GM21737 (cell line): ENCODE results near the gene HSPB6.
A peak's percentile ranks its signal among the peaks of the same experiment; 100 is the strongest.

ENCODE experiments used
- ATAC-seq: cut with Tn5 transposase; IDR thresholded peaks from one replicate; pipeline ENCODE4 v1.9.1; 2021; ENCODE audit warnings: mild to moderate bottlenecking, moderate library complexity; ENCODE audit not compliant: unreplicated experiment

HSPB6 gene

DNA sequence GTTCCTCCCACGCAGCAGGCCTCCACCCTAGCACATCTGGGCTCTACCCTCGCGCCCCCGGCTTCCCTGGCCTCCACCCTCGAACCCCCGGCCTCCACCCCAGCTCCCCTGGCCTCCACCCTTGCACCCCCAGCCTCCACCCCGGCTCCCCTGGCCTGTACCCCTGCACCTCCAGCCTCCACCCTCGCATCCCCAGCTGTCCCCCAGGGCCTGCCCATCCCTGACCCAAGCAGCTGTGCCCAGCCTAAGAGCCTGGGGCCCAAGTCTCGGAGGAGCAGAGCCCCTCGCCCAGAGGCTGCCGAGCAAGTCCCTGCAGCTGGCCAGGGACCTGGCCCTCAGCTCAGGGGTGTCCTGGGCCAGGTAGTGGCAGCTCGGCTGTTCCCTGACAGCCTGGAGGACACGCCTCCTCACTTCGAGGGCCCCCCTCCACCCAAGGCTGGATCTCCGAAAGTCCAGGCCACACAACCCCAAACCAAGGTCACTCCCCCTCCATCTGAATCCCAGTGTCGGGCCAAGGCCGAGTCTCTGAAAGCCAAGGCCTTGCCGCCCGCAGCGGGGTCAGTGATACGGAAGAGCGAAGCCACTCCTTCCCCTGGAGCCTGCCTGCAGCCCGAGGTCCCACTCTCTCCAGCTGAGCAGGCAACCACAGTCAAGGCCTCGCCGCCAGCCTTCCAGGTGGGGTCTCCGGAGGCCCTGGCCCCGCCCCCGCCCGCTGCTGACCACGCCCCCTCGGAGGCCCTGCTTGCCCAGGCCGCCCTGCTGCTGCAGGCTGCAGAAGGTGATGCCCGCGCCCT, 10.7 kb upstream of the HSPB6 start:
- no peak for ATAC-seq

DNA sequence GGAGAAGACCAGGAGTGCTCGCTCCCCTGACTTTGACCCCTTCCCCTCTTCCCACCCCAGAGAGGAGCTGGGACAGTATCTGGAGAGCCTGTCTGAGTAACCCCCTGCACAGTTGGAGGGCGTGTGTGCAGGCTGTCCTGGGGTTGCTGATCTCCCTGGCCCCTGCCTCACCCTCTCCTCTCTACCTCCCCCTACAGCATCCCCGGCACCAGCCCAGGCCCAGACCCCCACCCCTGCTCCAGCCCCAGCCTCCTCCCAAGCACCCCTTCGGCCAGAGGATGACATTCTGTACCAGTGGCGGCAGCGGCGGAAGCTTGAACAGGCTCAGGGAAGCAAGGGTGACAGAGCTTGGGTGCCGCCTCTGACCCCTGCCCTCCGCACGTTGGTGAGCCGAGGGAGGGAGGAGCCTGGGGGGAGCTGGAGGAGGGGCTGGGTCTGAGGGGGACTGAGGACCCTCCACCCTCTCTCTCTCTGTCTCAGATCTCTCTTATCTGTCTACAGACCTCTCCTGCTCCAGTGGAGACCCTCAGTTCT, 9.8 kb upstream of the HSPB6 start:
- ATAC-seq, result no peak

DNA sequence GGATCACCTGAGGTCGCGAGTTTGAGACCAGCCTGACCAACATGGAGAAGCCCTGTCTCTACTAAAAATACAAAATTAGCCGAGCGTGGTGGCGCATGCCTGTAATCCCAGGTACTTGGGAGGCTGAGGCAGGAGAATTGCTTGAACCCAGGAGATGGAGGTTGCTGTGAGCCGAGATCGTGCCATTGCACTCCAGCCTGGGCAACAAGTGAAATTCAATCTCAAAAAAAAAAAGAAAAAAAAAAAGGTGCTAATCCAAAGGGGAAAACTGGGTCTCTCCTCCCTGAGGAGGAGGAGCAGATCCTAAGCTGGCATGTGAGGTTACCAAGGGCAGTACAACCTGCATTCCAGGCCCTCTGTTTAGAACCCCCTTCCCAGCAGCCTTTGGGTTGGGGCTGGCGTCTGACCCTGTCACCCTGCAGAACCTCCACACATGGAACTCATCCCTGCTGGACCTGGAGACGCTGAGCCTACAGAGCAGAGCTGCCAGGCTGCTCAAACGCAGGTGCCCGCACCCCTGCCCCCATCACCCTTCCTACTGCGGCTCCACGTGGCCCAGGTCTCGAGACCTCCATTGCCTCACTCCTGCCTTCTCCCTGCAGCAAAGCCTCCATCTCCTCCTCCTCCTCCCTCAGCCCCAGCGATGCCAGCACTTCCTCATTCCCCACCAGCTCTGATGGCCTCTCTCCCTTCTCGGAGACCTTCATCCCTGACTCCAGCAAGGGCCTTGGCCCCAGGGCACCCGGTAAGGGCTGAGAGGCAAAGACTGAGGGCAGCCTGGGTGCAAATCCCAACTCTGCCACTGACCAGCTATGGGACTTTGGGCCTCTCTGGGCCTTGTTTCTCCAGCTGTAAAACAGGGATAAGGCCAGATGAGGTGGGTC, 7.8 kb upstream of the HSPB6 start:
- ATAC-seq, result no peak

DNA sequence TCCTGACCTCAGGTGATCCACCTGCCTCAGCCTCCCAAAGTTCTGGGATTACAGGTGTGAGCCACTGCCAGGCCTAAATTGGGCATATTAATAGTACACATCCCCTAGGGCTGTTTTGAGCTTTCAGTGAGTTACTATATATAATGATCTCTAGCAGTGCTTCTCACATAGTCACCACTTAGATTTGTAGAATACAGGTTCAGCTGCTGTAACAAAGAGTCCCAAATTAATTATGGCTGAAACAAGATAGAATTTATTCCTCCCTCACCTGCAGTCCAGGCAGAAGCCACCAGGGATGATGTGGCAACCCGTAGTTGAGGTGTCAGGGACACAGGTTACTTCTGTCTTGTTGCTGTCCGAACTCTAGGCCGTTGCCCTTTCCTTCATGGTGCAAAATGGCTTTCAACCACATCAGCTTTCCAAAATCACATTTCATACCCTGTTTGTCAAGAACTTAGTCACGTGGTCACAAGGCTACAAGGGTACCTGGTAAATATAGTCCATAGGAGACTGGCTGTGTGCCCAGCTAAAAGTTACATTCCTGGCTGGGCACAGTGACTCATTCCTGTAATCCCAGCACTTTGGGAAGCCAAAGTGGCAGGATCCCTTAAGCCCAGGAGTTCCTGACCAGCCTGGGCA, 4.0 kb upstream of the HSPB6 start:
- ATAC-seq, result no peak

DNA sequence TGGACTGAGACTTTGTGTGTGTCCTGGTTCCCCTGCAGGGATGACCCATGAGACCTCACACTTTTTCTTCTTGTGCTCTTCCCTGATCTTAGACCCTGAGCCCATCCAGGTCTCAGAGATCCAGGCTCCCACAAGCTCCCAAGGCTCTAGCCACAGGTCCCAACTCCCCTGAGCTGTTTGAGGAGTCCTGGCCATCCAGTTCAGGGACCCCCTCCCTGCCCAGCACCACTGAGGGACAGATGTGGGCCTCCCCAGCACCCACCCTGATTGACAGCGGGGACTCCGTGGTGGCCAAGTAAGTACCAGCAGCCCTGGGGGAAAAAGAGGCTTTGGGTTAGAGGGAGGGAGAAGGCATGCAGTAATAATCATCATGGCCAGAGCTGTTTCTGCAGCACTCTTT, 2.9 kb upstream of the HSPB6 start:
- no peak for ATAC-seq

DNA sequence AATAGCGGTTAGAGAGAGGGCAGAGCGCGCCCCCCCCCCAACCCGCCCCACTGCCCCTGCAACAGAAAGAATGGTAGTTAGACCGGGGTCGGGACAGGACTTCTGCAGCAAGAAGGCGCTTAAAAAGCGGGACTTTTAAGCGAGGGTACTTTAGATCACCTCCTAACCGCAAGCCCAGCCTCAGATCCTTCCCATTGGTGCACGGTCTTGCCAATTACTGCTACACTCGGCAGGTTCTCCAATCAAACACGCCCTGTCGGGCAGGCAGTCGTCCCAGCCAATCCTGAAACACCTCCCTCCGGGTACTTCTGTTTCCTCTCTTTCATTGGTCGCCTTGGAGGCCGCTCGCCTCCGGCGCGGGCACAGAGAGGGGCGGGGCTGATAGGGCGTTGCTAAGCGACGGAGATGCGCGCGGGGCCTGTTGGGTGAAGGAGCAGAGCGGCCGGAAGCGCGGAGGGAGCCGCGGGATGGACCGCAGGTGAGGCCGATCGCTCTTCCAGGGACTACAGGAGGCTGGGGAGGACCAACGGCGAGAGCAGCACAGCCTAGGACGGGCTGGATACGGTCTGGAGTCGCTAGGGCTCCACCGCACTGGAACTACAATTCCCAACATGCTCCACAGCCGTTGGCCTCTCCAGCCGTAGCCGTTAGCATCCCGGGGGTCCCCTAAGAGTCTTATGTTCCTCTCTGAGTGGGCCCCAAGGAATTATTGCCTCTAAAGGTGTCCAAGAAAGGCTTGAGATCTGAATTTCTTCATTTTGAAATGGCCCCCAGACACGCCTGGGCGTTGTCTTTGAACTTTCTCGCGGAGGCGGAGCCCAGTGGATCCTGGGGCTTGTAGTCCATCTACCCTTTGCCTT, 1.1 kb upstream of the HSPB6 start, which contains the start of gene PROSER3:
Gene PROSER3 (plus strand): TSS at position 428 of the 860 bp plus-strand sequence. CDS start 40 bp downstream, at position 468.
- ATAC-seq, result peak; percentile 94

DNA sequence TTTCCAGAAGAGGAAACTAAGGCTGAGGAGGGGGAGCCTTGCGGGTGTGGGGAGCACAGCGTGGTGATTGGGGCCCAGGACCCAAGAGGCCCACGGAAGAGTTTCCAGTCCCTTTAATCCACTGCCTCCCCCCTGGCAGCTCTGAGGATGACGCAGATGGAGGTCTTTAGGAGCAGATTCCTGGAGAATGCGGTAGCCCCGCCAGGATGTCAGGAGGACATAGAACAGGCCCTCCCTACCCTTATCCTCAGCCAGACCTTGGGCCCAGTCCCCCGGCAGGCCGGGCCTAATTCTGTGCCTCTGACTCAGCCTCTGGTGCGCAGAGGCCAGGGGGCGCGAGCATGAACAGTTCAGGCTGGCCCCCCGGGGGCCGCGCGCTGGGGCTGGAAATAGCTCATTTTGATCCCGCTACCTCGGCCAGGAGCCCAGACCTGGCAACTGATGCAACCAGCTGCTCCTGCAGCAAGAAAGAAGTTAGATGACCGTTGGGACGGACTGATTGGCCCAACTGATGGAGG, 461 bp upstream of the HSPB6 start:
- ATAC-seq, result no peak

DNA sequence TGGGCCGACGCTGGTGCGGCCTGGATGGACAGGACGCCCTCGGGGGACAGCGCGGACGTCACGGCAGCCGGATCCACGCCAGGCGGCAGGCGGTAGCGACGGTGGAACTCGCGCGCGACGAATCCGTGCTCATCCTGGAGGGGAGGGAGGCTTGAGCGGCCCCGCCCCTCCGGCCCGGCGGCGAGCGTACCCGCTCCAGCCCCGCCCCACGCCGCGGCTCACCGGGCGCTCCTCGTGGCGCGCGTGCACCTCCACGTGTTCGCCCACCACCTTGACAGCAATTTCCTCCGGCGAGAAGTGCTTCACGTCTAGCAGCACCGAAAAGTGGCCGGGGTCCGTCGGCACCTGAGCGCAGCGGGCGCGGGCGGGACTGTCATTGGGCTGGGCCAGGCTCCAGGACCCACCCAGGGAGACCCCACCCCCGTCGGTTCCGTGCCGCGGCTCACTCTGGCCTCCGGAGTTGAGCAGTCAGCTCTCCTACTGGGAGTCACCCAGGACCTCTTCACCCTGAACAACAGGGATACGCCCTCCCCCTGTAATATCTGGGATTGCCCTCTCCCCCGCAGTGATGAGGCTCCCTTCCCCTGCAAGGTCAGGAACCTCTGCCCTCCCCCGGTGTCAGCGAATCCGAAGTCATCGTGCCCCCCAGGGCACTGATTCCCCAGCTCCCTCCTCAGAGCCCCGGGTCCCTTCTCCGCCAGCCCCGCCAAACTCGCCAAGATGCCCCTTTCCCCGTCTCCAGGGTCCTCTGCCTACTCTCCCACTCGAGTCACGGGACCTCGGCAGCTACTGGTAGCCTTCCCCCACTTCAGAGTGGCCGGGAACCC, 1.1 kb downstream of the HSPB6 start:
- ATAC-seq, result no peak

DNA sequence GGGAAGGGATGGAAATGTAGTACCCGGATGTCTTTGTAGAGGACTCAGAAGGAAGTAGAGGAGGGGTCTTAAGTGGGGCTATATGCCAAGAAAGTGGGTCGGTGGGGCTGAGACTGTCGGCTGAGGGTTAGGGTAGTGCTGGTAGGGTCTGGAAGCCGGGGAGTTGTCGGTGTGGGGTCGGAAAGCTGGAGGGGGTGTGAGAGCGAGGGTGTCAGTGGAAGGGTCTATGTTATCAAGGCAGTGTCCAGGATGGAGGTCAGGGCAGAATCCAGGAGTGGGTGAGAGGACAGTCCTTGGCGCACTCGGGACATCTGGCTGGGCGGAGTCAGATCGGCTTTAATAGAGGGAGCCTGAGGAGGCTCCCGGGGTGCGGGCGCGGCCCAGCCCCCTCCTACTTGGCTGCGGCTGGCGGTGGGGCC, 1.7 kb downstream of the HSPB6 start:
- no peak for ATAC-seq

DNA sequence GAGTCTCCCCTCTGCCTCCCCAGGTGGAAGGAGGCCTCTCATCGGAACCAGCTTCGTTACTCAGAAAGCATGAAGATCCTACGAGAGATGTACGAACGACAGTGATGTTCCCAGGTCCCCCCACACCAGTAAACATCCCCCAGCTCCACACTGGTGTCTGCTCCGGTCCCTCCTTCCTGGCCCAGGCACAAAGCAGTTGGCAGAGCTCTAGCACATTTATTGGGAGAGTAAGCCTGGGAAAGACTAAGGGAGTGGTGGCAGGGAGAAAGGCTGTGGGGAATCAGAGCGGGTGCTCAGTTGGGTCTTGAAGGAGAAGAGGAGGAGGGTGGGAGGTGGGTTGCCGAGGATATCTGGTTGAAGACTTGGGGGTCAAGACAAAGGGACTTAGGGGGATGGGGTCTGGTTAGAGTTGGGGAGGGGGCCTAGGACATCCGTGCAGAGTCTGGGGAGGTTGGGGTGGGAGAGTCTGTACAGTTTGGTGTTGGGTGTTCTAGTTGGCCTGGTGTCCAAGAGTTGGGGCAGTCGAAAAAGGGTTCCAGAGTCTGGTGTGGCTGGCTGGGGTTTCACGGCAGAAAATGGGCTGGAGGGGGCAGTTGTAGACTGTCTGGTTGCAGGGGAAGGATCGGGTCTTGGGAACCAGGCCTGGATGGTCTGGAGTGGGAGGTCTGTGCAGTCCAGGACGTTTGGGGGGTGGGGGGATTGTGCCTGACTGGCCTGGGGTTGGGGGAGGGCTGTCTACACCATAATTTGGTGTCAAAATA, 2.3 kb downstream of the HSPB6 start:
- ATAC-seq, result no peak

DNA sequence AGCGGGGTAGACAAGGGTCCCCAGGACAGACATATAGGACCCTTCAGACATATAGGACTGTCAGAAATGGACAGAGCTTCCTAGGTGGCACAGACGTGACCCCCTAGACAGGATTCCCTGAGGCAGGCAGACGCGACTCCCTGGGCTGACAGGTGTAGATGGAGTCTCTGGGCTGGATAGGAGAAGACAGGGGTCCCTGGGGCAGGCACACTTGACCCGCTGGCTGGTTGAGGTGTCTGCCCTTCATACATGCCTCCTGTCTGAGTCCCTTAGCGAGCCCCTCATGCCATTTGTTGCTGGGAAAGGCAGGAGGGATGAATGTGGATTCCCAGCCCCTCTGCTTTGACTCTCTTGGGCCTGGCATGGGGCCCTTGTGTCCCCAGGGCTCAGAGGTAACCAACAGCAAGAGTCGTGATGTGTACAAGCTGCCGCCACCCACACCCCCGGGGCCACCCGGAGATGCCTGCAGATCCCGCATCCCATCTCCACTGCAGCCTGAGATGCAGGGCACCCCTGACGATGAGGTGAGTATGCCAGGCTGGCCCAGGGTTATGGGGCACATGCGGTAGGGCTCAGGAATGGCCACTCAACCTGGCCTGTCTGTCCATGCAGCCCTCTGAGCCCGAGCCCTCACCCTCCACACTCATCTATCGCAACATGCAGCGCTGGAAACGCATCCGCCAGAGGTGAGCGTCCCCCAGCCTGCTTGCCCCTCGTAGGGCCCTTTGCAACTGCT, 3.0 kb downstream of the HSPB6 start:
- ATAC-seq, result no peak

DNA sequence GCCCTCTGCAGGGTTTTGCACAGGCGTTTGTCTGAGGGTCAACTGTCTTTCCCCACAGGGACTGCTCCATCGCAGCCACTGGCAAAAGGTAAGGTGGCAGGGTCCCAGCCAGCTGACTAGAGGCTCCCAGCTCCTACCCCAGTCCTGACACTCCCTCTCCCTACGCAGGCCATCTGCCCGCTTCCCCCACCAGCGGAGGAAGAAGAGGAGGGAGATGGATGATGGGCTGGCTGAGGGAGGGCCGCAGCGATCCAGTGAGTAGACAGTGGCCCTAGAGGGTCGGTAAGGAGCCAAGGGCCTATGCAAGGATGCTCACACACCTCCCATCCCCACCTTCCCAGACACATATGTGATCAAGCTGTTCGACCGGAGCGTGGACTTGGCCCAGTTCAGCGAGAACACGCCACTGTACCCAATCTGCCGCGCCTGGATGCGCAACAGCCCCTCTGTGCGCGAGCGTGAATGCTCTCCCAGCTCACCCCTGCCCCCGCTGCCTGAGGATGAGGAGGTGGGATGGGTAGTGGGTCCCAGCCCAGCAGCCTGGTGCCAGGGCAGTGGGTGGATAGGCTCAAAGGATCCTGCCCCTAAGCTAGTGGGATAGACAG, 4.0 kb downstream of the HSPB6 start:
- ATAC-seq, result no peak

DNA sequence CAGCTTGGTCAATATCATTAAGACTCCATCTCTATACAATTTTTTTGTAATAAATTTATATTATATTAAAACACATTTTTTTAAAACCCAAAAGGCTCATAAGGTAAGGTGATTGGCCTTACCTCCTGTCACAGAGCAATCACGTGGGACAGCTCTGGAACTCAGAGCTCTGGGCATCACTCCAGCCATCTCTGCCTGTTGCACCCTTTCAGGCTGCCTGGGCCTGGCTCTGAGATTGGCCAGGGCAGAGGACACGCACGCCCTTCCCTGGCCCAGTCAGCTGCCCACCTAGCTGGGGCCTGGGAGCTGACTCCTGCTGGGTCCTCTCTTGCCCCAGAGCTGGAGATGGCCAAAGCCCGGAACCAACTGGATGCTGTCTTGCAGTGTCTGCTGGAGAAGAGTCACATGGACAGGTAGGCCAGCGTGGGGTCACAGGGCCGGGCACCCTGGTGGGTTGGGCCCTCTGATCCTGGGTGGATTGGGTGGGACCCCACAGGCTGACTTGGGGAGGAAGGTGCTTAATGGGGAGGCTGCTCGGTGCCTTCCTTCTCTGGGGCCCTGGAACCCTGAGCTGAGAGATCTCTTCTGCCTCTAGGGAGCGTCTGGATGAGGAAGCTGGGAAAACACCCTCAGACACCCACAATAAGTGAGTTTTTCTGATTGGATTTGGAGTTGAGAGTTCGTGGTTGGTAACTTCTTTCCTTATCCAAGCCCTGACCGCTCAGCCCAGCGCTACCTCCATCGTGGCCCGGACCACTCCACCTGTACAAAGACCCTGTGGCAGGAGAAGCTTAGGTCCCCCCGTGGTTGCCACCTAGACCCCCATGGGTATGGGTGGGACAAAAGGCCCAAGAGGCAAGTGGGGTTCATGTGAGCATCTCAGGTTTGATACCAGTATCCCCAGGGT, 4.7 kb downstream of the HSPB6 start:
- ATAC-seq, result no peak

DNA sequence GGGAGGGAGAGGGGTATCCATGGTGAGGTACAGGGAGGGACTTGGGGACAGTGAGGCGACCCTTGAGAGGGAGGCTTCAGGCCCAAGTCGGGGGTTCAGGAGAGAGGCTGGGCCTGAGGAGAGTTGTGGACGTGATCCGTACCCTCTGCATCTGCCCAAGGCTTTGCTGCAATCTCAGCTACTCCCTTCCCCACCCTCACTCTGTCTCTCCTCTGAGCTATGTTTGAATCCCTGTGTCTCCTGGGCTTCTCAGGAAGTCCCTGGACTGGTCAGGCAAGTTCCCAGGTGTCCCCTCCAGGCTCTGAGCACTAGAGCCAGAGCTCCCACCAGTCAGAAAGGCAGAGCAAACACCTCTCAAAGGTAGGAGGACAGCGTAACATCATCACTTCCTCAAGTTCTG, 6.7 kb downstream of the HSPB6 start:
- no peak for ATAC-seq

DNA sequence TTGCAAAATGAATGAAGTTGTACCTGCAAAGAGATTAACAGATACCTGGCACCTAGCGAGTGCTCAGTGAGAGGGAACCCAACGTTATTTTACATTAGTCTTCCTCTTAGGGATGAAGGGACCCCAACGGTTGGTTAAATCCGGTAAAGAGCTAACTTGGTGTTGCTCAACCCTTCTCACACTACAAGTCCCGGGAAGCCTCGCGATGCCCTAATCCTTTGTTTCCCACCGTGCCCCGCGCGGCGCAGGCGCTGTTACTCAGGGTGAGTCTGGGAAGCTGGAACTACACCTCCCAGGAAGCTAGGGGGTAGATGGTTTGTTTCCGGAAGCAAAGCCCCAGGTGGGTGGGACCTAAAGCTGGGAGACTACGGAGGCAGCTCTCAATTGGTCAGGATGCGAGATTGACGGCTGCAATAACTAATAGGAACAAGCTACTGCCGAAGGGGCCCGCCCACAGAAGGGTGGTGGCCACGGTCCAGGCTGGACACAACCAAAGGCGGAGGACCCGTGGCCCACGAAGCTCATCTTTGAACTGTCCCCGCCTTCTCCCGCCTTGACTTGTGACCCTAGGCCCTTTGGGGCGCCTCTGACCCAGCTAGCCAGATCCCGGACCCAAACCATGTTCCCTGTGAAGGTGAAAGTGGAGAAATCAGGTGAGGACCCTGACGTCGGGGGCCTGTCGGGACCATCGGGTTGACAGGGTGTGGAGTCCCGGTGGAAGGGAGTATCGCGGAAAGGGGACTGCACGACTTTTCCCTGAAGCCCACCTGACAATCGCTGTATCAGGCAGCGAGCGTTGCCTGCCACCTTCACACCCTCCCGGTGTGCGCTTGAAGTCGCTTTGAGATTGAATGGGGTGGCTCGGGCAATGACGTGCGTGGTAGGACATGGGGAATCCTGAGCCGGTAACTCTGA, 8.5 kb downstream of the HSPB6 start, which contains the start of gene LIN37:
Gene LIN37 (plus strand): TSS at position 471 of the 915 bp plus-strand sequence. CDS start 149 bp downstream, at position 620.
- ATAC-seq, result peak; percentile 72
